Mammary epithelial cell (primary cell): Measurements from ENCODE around the gene ANAPC7.
"Not testable (repeated sequence)": the region's sequence is repeated elsewhere in the genome, so short reads cannot be mapped to it uniquely, and the experiment has no call there.

Source experiments
- CTCF ChIP-seq, 2 donors: IDR thresholded peaks in 1 of 2; conservative IDR thresholded peaks in 1 of 2; 2 replicates each; pipeline ENCODE4 v1.5.1; 2011 to 2012; ENCODE audit warnings: inconsistent platforms in 2 of 2, low read length in 2 of 2, mild to moderate bottlenecking in 2 of 2, control low read depth in 1 of 2, low read depth in 1 of 2; ENCODE audit not compliant: insufficient read depth in 1 of 2; ENCODE audit errors: extremely low read depth in 1 of 2
- EZH2 ChIP-seq: IDR thresholded peaks from 2 replicates; pipeline ENCODE4 v1.6.1; 2012; ENCODE audit warnings: low read length, inconsistent platforms, borderline replicate concordance

GRCh38 chr12:110417113-110417512, 13.6 kb upstream of the ANAPC7 start:
- TF ChIP-seq CTCF (conservative IDR thresholded peaks at IDR 0.05 in 1 of 2, IDR thresholded peaks at IDR 0.05 in 1 of 2; ENCODE audit: extremely low read depth in 1 of 2, insufficient read depth in 1 of 2, low read depth in 1 of 2, low read length in 2 of 2); EZH2: not testable (repeated sequence)
